ENCODE data around the gene ADI1. TPM values are rescaled to one million over a fixed set of nuclear protein-coding genes. Genes with fewer than 3 reads are reported as not detected.
"Not testable (repeated sequence)": the region's sequence is repeated elsewhere in the genome, so short reads cannot be mapped to it uniquely, and the experiment has no call there.

ADI1 gene
- total and polyA plus RNA-seq, 4 donors, result 56.2 to 660 (median 158) TPM

DNA sequence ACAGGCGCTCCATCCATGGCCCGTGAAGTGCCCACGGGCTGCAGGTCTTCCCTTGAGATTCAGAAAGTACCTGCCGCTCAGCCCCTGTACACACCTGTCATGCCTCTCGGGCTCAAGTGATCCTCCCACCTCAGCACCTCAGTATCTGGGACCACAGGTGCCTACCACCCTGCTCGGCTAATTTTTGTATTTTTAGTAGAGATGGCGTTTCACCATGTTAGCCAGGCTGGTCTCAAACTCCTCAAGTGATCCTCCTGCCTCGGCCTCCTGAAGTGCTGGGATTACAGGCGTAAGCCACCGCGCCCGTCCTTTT, 26.9 kb downstream of the ADI1 start:
- H3K9me3 ChIP-seq (ENCODE audit: control insufficient read depth in 4 of 4, low read length in 3 of 4); H3K27me3 ChIP-seq (ENCODE audit: control insufficient read depth in 4 of 4, insufficient read depth in 4 of 4, low read length in 3 of 4); DNase-seq (ENCODE audit: low spot score); H3K4me1 ChIP-seq (ENCODE audit: control insufficient read depth in 4 of 4, insufficient read depth in 4 of 4, low read length in 3 of 4); H3K9ac ChIP-seq (ENCODE audit: low read depth in 1 of 2, low read length in 2 of 2); H3K27ac ChIP-seq (ENCODE audit: low read depth in 1 of 2, low read length in 2 of 2); H3K4me3 ChIP-seq (ENCODE audit: low read depth in 1 of 3, low read length in 3 of 3): not testable (repeated sequence)
- 90% methylated on average over 12 of the region's 12 CpGs for WGBS
- H3K36me3 ChIP-seq (ENCODE audit: control insufficient read depth in 4 of 4, insufficient read depth in 3 of 4, low read depth in 1 of 4, low read length in 3 of 4), result peaks cover 7 to 25% (median 21%) of the 10 kb centered on the region in 4 donors

DNA sequence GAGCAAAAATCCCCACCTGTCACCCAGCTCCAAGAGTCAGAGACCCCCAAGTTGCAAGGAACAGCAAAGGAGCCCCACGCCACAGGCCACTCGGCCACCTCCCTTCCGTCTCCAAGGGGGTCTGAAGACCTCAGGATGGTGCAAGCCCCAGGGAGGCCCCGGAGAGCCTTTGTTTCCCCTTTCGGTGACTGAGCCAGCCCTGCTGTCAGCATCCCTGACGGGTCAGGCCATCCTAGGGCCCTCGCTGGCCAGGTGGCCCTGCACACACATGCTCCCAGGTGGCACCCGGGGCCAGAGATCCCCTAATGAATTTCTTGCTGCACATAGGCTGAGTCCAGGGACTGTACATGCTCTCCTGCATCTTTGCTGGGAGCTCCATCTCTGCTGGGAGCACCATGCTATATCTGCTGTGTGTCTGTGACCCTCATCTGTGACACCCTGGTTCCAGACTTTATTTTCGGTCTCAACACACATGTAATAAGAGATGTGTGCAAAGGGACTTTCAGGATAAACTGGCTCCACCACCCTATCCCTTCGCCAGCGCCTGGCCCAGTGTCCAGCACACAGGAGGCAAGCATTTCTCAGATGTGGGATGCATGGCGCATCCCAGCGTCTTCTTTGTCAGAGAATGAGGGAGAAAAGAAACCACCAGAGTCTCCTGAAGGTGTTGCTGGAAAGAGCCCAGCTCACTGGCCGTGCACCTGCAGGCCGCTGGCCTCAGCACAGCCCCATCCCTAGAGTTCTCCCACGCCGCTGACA, 27.4 kb downstream of the ADI1 start:
- no peak for DNase-seq (ENCODE audit: low spot score)
- H3K4me3 ChIP-seq (ENCODE audit: low read depth in 1 of 3, low read length in 3 of 3), result no peak overlapping the region
- H3K9ac ChIP-seq (ENCODE audit: low read depth in 1 of 2, low read length in 2 of 2), result no peak overlapping the region
- WGBS, result 94% methylated on average over 17 of the region's 17 CpGs
- H3K27me3 ChIP-seq (ENCODE audit: control insufficient read depth in 4 of 4, insufficient read depth in 4 of 4, low read length in 3 of 4), result no peaks in the 10 kb centered on the region
- no peak overlapping the region for H3K27ac ChIP-seq (ENCODE audit: low read depth in 1 of 2, low read length in 2 of 2)
- H3K9me3 ChIP-seq (ENCODE audit: control insufficient read depth in 4 of 4, low read length in 3 of 4), result no peaks in the 10 kb centered on the region
- H3K36me3 ChIP-seq (ENCODE audit: control insufficient read depth in 4 of 4, insufficient read depth in 3 of 4, low read depth in 1 of 4, low read length in 3 of 4), result peaks cover 5 to 19% (median 15%) of the 10 kb centered on the region in 4 donors
- H3K4me1 ChIP-seq (ENCODE audit: control insufficient read depth in 4 of 4, insufficient read depth in 4 of 4, low read length in 3 of 4), result no peaks in the 10 kb centered on the region
- TF ChIP-seq TAF1 (conservative IDR thresholded peaks at IDR 0.05) (no peak), CTCF (IDR thresholded peaks at IDR 0.05; ENCODE audit: low read depth, low read length, missing input control) (no peak), EGR1 (IDR thresholded peaks at IDR 0.05; ENCODE audit: low read depth in 2 of 2) (no peak), MAX (IDR thresholded peaks at IDR 0.05) (no peak), GABPA (IDR thresholded peaks at IDR 0.05 in 1 of 2, conservative IDR thresholded peaks at IDR 0.05 in 1 of 2) (no peak), NR2F2 (IDR thresholded peaks at IDR 0.05) (no peak), FOXA2 (IDR thresholded peaks at IDR 0.05) (no peak), SP1 (IDR thresholded peaks at IDR 0.05) (no peak), REST (IDR thresholded peaks at IDR 0.05) (no peak), HNF4G (IDR thresholded peaks at IDR 0.05) (no peak), HNF4A (conservative IDR thresholded peaks at IDR 0.05) (no peak), RAD21 (IDR thresholded peaks at IDR 0.05) (no peak), ATF3 (IDR thresholded peaks at IDR 0.05) (no peak)
- TF ChIP-seq, protein P1, sequence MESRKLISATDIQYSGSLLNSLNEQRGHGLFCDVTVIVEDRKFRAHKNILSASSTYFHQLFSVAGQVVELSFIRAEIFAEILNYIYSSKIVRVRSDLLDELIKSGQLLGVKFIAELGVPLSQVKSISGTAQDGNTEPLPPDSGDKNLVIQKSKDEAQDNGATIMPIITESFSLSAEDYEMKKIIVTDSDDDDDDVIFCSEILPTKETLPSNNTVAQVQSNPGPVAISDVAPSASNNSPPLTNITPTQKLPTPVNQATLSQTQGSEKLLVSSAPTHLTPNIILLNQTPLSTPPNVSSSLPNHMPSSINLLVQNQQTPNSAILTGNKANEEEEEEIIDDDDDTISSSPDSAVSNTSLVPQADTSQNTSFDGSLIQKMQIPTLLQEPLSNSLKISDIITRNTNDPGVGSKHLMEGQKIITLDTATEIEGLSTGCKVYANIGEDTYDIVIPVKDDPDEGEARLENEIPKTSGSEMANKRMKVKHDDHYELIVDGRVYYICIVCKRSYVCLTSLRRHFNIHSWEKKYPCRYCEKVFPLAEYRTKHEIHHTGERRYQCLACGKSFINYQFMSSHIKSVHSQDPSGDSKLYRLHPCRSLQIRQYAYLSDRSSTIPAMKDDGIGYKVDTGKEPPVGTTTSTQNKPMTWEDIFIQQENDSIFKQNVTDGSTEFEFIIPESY (IDR thresholded peaks at IDR 0.05), result no peak
